Stomach (tissue), 9 donors: ENCODE results near the gene MEG3. TPM values are rescaled to one million over a fixed set of nuclear protein-coding genes. Genes with fewer than 3 reads are reported as not detected.

Experiments used
- DNase-seq, 2 donors: peaks; one replicate each; pipeline versions ENCODE4 v3.0.0 to v3.0.0-alpha.2; 2013 to 2019
- H3K27ac ChIP-seq, 5 donors: fragments of 200-600 bp in 4 of 5; sonication (generic) in 4 of 5; one replicate each; pipeline ENCODE4 v1.5.1; 2013 to 2019; ENCODE audit warnings: mild to moderate bottlenecking in 1 of 5, moderate library complexity in 1 of 5
- H3K27me3 ChIP-seq, 3 donors: fragments of 200-600 bp; sonication (generic); one replicate each; pipeline ENCODE4 v1.5.1; 2017 to 2019; ENCODE audit warnings: mixed run types in 1 of 3
- H3K36me3 ChIP-seq, 4 donors: fragments of 200-600 bp; sonication (generic); 1 replicate in 3 of 4; 2 replicates in 1 of 4; pipeline ENCODE4 v1.5.1; 2016 to 2019
- H3K4me1 ChIP-seq, 4 donors: fragments of 200-600 bp; sonication (generic); one replicate each; pipeline ENCODE4 v1.5.1; 2016 to 2019
- H3K4me3 ChIP-seq, 4 donors: fragments of 200-600 bp; sonication (generic) in 3 of 4; one replicate each; pipeline ENCODE4 v1.5.1; 2016 to 2019; ENCODE audit warnings: mild to moderate bottlenecking in 1 of 4
- H3K9me3 ChIP-seq, 4 donors: fragments of 200-600 bp; sonication (generic); one replicate each; pipeline ENCODE4 v1.5.1; 2016 to 2019
- EP300 ChIP-seq: sonication (generic); formaldehyde crosslinking; IDR thresholded peaks from one replicate; pipeline ENCODE4 v1.6.1; 2017; ENCODE audit warnings: antibody characterized with exemption
- POLR2A ChIP-seq, 4 donors: fragments of 450-650 bp; IDR thresholded peaks; one replicate each; pipeline ENCODE4 v1.6.1; 2016; ENCODE audit warnings: antibody characterized with exemption in 4 of 4, control low read depth in 2 of 4, mild to moderate bottlenecking in 1 of 4, moderate library complexity in 1 of 4
- POLR2AphosphoS5 ChIP-seq, 3 donors: sonication (generic); formaldehyde crosslinking; IDR thresholded peaks; one replicate each; pipeline ENCODE4 v1.6.1; 2016; ENCODE audit warnings: antibody characterized with exemption in 3 of 3
- WGBS, 5 donors: extraction: QIAGEN DNeasy Blood & Tissue Kit in 3 of 5; methylation state at CpG; one replicate each; pipeline versions ENCODE4 v1.1.5 to v1.1.7; 2013 to 2018; 5-methylcytosine and 5-hydroxymethylcytosine counted together
- intact Hi-C: fragments of 100-400 bp; cut with DNase I; formaldehyde crosslinking; loops from one replicate; pipeline ENCODE4 v1.15.1; 2023; ENCODE audit warnings: low total_unique reads
- polyA plus RNA-seq, 3 donors: library from polyadenylated mRNA; stranded (reverse); fragments of 200-250 nt; gene quantifications; one replicate each; pipeline ENCODE4 v1.2.3, GENCODE V29; 2013
- total RNA-seq, 5 donors: library from RNA; depleted of rRNA; stranded (reverse); fragments of >200 nt; gene quantifications; one replicate each; pipeline versions ENCODE4 v1.1.0 to v1.2.3, GENCODE V29; 2014 to 2016
- TF ChIP-seq, protein P1 (sequence below), 7 experiments: fragments of 450-650 bp in 4 of 7; fragments of 200-600 bp in 3 of 7; sonication (generic) in 3 of 7; IDR thresholded peaks; one replicate each; pipeline ENCODE4 v1.5.1; 2016 to 2019; ENCODE audit warnings: antibody characterized with exemption in 7 of 7, control low read depth in 2 of 7, mild to moderate bottlenecking in 1 of 7
- donor health status: healthy with polysubstance abuse.
- donor health status: Bipolar disorder and iron deficiency.
- donor health status: healthy.

The MEG3 gene
- total and polyA plus RNA-seq, 8 donors: 13.4 to 390 (median 99.2) TPM

DNA sequence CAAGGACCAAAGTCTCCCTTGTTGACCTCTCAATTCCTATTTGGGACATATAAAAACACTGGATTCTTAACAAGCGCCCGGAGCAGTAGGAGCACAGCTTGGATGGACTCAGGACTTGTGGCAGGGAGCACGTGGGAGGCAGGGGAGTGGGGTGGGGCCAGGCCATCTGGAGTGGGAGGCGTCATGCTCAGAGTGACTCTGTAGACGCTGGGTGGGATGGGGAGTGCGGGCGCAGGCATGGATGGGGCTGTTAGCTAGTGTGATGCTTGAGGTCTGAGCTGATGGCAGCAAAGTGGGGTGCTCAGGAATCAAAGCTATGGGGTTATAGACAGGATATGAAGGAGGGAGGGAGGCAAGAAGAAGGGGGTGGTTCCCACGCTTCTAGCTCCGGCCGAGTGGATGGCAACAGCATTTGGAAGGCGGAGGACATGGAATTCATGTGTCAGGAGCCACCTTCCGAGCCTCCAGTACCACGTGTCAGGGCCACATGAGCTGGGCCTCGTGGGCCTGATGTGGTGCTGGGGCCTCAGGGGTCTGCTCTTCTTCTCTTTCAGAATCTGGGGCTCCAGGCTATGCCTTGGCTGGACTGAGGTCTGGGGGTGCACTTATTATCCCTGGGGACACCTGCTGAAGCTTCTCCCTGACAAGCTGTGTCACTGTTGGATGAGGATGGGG lies 26.2 kb downstream of the MEG3 start:
- WGBS, 5 donors: 69 to 85% (median 81%) methylated on average over 14 of the region's 14 CpGs
- Histone ChIP-seq H3K27me3 (no peaks in the 10 kb centered on the region), H3K4me1 (no peaks in the 10 kb centered on the region), H3K27ac (no peak overlapping the region), H3K4me3 (no peak overlapping the region), H3K9me3 (no peaks in the 10 kb centered on the region), H3K36me3 (no peaks in the 10 kb centered on the region)
- DNase-seq: no peak
- TF ChIP-seq POLR2AphosphoS5 (IDR thresholded peaks at IDR 0.05) (no peak), EP300 (no peak), POLR2A (IDR thresholded peaks at IDR 0.05) (no peak)
- TF ChIP-seq, protein P1, sequence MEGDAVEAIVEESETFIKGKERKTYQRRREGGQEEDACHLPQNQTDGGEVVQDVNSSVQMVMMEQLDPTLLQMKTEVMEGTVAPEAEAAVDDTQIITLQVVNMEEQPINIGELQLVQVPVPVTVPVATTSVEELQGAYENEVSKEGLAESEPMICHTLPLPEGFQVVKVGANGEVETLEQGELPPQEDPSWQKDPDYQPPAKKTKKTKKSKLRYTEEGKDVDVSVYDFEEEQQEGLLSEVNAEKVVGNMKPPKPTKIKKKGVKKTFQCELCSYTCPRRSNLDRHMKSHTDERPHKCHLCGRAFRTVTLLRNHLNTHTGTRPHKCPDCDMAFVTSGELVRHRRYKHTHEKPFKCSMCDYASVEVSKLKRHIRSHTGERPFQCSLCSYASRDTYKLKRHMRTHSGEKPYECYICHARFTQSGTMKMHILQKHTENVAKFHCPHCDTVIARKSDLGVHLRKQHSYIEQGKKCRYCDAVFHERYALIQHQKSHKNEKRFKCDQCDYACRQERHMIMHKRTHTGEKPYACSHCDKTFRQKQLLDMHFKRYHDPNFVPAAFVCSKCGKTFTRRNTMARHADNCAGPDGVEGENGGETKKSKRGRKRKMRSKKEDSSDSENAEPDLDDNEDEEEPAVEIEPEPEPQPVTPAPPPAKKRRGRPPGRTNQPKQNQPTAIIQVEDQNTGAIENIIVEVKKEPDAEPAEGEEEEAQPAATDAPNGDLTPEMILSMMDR (IDR thresholded peaks at IDR 0.05): no peak
- intact Hi-C loops: no loop called here

DNA sequence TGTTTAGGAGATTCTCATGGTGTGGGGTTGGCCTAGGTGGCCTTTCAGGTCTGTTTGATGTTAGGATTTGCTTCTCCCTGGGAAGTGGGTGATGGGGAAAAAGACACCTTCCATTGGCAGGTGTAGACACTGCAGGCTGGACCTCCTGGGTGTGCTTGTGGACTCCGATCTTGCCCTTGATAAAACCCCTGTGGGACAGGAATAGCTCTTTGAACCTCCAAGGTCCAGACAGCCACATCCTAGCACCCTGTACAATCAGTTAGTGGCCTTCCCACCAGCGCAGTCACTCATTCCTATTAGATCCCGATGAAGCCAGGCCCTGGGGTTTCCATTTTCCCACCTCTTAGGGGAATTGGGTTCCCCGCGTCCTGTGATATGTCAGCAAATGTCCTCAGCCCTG lies 28.5 kb downstream of the MEG3 start:
- DNase-seq: no peak
- 87 to 96% (median 94%) methylated on average over 4 to 5 of the region's 5 CpGs for WGBS, 5 donors
- peaks cover 0 to 17% (median 0%) of the 10 kb centered on the region in 3 donors for H3K27me3 ChIP-seq
- intact Hi-C loops: no loop called here
- H3K36me3 ChIP-seq: no peaks in the 10 kb centered on the region
- no peaks in the 10 kb centered on the region for H3K9me3 ChIP-seq
- no peak overlapping the region for H3K27ac ChIP-seq
- no peaks in the 10 kb centered on the region for H3K4me1 ChIP-seq
- no peak overlapping the region for H3K4me3 ChIP-seq
- TF ChIP-seq, protein P1 (IDR thresholded peaks at IDR 0.05): no peak
- no peak for TF ChIP-seq POLR2A (IDR thresholded peaks at IDR 0.05)
- no peak for TF ChIP-seq POLR2AphosphoS5 (IDR thresholded peaks at IDR 0.05)
- TF ChIP-seq EP300: no peak

DNA sequence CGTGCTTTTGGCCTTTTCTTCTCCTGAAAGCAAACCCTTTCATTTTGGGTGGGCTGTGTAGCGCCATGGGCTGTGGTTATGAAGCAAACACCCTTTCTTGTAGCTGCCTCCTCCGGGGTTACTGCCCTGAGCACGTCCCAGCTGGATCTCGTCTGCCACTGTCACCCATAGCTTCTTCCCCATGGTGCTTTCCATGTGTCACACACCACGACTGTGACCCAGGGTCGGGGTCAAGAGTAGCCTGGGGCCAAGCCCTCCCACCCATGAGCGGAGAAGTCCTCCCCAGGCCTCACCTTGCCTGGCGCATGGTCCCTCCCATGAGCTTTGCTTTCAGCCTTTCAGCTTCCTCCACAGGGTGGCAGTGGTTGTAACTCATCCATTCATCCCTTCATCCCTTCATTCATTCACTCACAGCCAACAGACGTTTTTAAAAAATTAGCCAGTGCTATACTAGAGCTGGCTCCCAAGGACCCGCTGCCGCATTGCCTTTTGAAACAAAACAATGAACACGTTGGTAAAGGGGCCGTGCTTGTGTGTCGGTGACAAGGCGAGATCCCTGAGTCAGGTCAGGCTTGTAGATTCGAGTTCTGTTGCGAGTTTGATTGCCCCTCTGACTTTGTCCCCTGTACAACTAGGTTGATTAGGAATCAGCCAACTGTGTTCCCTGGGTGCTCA lies 29.5 kb downstream of the MEG3 start:
- DNase-seq: no peak

DNA sequence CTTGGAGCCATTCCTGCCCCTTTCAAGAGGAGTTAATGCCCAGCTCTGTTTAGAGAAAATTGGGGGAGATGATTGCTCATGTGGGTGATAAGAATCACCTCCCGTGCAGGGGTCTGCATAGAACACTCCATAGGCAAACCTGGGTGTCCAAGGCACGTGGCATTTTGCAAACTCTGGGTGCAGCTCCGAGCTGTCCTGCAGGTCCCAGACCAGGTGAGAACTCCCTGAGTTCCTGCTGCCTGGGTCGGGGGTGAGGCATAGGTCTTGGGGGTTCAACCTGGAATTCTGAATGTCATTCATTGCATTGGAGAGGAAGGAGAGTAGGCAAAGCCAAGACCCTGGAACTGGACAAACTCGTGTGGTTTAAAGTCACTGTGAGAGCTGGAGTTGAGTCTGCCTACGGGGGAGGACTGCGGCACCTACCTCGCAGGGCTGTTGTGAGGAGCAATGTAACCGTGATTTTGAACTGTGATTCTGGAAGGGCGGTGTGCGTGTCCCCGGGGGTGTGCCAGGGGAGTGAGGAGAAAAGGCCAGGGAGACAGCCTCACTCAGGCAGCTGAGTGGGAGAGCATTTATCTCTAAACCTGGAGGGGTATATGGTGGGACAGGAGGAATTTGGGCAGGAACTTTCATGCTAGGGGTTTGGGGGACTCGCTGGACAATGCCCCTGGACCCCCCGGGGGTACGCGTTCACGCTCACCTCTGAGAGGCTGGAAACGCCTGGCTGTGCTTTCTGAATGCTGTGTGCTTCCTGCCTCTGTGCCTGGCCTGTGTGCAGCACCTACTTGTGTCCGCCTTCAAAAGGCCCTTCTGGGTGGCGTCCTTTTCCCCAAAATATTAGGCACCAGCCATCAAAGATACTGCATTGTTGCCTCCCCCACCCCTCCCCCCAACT lies 30.4 kb downstream of the MEG3 start:
- H3K4me1 ChIP-seq: no peaks in the 10 kb centered on the region
- TF ChIP-seq EP300 (no peak), POLR2AphosphoS5 (IDR thresholded peaks at IDR 0.05) (no peak), POLR2A (IDR thresholded peaks at IDR 0.05) (no peak)
- TF ChIP-seq, protein P1 (IDR thresholded peaks at IDR 0.05): no peak
- H3K9me3 ChIP-seq: no peaks in the 10 kb centered on the region
- intact Hi-C loops: no loop called here
- H3K4me3 ChIP-seq: no peak overlapping the region
- H3K27ac ChIP-seq: no peak overlapping the region
- WGBS, 5 donors: 74 to 83% (median 81%) methylated on average over 17 to 20 of the region's 20 CpGs
- H3K27me3 ChIP-seq: peaks cover 0 to 36% (median 0%) of the 10 kb centered on the region in 3 donors
- DNase-seq: no peak
- no peaks in the 10 kb centered on the region for H3K36me3 ChIP-seq

More for the DNA sequence above, 29.5 kb downstream of the MEG3 start:
- H3K27me3 ChIP-seq: peaks cover 0 to 27% (median 0%) of the 10 kb centered on the region in 3 donors
- H3K4me1 ChIP-seq: no peaks in the 10 kb centered on the region
- WGBS, 5 donors: 73 to 84% (median 81%) methylated on average over 18 of the region's 18 CpGs
- H3K36me3 ChIP-seq: no peaks in the 10 kb centered on the region
- TF ChIP-seq, protein P1 (IDR thresholded peaks at IDR 0.05): no peak
- no peak overlapping the region for H3K4me3 ChIP-seq
- H3K9me3 ChIP-seq: no peaks in the 10 kb centered on the region
- intact Hi-C loops: no loop called here
- H3K27ac ChIP-seq: no peak overlapping the region
